ENCODE measurements around the gene ALDH7A1.
"Not testable (repeated sequence)": the region's sequence is repeated elsewhere in the genome, so short reads cannot be mapped to it uniquely, and the experiment has no call there.

ALDH7A1 gene

DNA sequence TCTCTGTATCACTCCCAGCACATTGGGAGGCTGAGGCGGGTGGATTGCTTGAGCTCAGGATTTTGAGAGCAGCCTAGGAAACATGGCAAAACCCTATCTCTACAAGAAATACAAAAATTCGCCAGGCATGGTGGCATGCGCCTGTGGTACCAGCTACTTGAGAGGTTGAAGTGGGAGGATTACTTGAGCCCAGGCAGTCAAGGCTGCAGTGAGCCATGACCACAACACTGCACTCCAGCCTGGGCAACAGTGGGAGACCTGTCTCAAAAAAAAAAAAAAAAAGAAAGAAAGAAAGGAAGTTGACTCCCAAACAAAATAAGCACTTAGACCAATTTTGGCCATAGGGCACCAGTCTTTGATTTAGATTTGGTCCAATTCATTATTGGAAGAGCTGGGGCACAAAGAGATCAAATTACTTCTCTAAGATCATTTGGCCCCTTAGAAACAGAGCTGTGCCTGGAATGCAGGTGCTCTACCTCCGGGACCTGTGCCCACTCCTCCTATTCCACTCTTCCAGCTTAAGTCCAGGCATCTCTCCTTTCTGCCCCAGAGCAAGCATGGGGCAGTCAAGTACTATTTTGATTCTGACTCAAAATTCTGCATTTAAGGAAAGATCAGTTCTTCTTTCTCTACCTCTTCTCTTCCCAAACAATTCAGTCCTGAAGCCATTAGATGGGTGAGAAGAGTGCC, 59.0 kb downstream of the ALDH7A1 start:
- FAIRE-seq = no peak
- DNase-seq (ENCODE audit: low spot score) = no peak

- DNase-seq (ENCODE audit: low spot score) (no peak), FAIRE-seq (no peak)
These were observed 60.5 kb downstream of the ALDH7A1 start for GRCh38 chr5:126534553-126534952.

GRCh38 chr5:126531543-126532120, 63.4 kb downstream of the ALDH7A1 start:
- FAIRE-seq = no peak
- DNase-seq (ENCODE audit: low spot score) = no peak

GRCh38 chr5:126527892-126528291, 67.1 kb downstream of the ALDH7A1 start:
- DNase-seq (ENCODE audit: low spot score) (no peak), FAIRE-seq (no peak)

DNA sequence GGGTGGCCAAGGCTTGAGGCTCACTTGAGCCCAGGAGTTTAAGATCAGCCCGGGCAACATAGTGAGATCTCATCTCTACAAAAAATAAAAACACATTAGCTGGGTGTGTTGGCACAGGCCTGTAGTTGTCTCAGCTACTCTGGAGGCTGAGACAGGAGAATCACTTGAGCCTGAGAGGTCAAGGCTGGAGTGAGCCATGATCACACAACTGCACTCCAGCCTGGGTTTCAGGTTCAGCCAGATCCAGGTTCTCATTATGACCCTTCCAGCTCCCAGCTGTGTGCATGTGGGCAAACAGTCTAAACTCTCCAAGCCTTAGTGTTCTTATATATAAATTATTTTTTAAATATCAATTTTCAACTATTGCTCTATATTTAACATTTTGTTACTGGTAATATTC, 67.9 kb downstream of the ALDH7A1 start:
- FAIRE-seq (no peak), DNase-seq (ENCODE audit: low spot score) (no peak)

GRCh38 chr5:126526493-126526892, 68.5 kb downstream of the ALDH7A1 start:
- FAIRE-seq = no peak
- no peak for DNase-seq (ENCODE audit: low spot score)

DNA sequence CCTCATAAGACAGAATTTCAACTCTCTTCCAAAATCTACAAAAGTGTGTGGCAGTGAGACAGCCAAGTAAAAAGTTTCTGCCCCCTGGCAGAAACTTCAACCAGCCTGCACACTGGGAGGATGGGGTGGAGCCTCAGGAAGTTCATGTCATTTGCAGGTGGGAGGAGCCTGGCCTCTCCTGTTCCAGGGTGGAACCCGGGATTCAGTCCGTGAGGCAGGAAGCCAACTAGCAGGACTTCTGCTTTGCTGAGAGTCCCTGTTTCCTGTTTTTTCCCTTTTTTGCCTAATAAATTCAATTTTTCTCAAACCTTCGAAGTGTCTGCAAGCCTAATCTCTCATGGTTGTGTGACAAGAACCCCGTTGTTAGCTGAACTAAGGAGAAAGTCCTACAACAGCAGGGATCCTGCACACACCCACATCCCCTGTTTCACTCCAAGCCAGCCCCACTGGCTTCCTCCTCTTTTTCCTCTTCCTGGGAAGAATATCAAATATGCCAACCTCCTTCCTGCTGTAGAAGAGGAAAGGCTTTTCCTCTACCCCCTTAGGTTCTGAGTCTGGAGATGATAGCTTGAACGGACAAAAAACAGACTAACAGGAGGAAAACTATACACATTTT, 69.3 kb downstream of the ALDH7A1 start:
- FAIRE-seq (no peak), DNase-seq (ENCODE audit: low spot score) (no peak)

- DNase-seq (ENCODE audit: low spot score) (no peak), FAIRE-seq (no peak)
These were observed 71.1 kb downstream of the ALDH7A1 start for GRCh38 chr5:126523818-126524510.

DNA sequence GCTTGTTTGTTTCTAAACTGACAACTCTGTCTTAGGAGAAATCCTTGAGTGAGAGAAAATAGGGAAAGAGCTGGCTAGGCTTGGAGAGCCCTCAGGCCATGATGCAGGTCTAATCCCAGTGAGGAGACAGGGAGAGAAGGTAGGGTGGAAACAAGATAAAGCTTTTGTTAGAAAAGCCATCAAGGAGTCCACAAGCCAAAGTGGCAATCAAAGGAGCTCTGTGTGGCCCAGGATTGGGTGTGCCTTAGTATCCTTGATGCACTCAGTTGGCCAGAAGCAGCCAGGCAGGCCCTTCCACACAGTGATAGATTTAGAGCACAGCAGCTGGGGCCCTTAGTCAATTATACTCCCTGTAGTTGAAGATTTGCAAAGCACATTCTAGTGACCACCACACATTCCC, 73.9 kb downstream of the ALDH7A1 start:
- no peak for DNase-seq (ENCODE audit: low spot score)
- FAIRE-seq = no peak

DNA sequence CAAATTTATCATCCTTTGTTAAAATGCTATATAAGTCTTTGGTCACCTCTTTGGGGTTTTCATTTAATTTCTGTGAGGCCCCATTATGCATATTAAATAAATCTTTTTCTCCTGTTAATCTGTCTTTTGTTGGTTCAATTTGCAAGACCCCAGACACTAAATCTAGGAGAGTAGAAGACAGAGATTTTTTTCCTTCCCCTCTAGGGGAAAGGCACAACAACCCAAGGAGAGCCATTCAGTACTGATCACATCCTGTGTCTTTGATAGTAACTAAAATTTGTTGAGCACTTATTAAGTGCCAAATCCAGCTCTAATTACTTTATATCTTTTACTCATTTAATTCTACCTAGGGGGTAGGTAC, 74.4 kb downstream of the ALDH7A1 start:
- DNase-seq (ENCODE audit: low spot score) = no peak
- FAIRE-seq = no peak

- DNase-seq (ENCODE audit: low spot score) (no peak), FAIRE-seq (no peak)
These were observed 75.1 kb downstream of the ALDH7A1 start for GRCh38 chr5:126519637-126520592.

DNA sequence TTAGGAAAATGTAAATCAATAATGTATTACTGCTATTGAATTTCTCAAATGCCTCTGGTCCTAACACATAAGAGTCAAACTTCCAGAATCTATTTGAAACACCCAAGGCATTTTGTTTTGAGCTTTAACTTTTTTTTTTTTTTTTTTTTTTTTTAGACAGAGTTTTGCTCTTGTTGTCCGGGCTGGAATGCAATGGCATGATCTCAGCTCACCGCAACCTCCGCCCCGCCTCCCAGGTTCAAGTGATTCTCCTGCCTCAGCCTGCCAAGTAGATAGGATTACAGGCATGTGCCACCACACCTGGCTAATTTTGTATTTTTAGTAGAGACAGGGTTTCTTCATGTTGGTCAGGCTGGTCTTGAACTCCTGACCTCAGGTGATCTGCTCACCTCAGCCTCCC, 75.8 kb downstream of the ALDH7A1 start:
- DNase-seq (ENCODE audit: low spot score); FAIRE-seq: not testable (repeated sequence)

GRCh38 chr5:126516852-126517251, 78.2 kb downstream of the ALDH7A1 start:
- no peak for FAIRE-seq
- DNase-seq (ENCODE audit: low spot score) = no peak

GRCh38 chr5:126516133-126516532, 78.9 kb downstream of the ALDH7A1 start:
- DNase-seq (ENCODE audit: low spot score) (no peak), FAIRE-seq (no peak)

DNA sequence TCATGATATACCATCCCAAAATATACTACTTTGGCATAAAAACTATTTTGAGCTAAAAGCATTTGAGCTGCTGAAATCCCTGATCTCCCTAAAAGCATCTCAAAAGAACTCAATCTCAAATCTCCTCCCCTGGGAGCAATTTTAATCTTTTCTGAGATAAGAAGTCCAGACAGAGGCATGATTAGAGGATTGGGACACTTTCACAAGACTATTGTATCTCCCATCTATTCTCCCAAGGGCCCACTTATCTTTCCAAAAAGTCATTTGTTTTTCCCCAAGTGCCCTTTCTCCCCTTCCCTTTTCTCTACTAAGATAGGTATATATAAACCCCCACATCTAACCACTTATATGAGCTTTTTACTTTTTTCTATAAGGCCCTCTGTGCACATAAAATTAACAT, 79.7 kb downstream of the ALDH7A1 start:
- DNase-seq (ENCODE audit: low spot score) = no peak
- FAIRE-seq = no peak

DNA sequence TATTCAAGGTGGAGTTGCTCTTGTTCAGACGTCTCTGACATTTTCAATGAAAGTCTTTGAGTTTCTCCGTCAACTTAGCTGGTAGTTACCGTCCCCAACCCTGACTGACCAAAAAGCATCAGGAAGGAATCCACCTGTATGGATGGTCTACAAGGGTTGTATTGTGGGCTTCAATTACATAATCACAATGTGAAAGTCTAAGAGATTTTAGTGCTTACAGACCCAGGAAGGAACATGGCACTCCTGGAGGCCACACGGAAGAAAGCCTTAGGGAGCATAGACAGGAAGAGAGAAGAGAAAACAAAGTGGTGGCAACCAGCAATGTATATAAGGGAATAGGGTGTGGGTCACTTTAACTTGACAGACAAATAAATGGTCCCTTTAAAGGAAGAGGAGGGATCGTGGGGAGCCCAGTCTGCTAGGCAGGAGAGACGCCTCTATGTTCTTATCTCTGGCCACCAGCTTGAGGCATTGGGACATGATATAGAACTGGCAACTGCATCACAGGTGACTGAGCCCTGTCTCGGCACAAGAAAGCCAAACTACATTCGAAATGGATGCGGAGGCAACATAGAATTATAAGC, 80.4 kb downstream of the ALDH7A1 start:
- FAIRE-seq (no peak), DNase-seq (ENCODE audit: low spot score) (no peak)

GRCh38 chr5:126514131-126514557, 80.9 kb downstream of the ALDH7A1 start:
- DNase-seq (ENCODE audit: low spot score) (no peak), FAIRE-seq (no peak)

DNA sequence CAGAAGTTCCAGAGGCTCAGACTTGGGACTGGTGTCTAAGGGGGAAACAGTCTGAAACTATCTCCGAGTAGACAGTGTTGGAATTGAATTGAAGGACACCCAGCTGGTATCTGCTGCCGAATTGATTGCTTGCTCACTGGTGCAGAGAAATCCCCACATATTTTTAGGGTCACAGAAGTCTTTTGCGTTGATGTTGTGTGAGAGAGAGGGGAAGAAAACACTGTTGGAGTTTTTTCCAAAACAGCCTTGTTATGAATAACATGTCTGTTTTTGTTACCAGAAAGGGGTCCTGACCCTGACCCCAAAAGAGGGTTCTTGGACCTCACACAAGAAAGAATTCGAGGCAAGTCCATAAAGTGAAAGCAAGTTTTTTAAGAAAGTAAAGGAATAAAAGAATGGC, 81.3 kb downstream of the ALDH7A1 start:
- FAIRE-seq (no peak), DNase-seq (ENCODE audit: low spot score) (no peak)

DNA sequence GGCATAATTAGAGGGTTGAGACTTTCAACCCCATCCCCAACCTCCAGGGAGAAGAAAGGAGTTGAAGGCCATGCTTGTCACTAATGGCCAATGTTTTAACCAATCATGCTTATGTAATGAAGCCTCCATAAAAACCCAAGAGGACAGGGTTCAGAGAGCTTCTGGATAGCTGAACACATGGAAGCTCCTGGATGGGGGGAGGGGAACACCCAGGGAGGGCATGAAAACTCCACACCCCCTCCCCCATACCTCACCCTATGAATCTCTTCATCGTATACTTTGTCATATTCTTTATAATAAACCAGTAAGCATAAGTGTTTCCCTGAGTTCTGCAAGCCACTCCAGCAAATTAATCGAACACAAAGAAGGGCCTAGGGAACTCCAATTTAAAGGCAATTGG, 81.7 kb downstream of the ALDH7A1 start:
- no peak for FAIRE-seq
- no peak for DNase-seq (ENCODE audit: low spot score)

DNA sequence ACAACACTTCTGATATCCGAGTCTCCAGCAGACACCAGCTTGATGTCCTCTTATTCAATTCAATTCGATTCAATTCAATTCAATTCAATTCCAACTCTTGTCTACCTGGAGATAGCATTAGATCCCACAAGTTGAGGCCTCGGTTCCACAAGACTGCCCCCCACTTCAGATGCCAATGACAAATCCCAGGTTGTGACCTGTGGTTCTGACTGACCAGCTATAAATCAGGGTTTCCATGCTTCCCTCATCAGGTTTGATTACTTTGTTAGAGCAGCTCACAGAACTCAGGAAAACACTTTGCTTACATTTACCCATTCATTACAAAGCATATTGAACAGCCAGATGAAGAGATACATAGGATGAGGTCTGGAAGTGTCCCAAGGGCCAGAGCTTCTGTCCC, 82.6 kb downstream of the ALDH7A1 start:
- no peak for DNase-seq (ENCODE audit: low spot score)
- no peak for FAIRE-seq

DNA sequence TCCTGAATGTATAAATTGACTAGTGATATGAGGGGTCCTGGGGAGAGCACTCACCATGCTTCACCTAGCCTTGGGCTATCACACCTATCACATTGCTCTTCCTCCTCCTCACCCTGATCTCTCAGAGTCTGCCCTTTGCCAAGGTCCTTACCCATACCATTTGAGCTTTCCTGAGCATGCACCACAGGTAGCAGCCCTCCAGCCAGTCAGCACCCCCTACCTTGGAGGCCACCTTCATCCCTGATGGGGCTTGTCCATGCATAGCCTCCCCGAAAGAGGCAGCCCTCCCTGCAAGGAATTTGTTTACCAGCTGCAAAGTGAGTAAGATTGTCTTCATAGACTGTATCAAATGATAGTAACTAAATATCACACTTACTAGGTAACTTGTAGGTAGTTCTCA, 83.1 kb downstream of the ALDH7A1 start:
- no peak for FAIRE-seq
- no peak for DNase-seq (ENCODE audit: low spot score)

Measured in RCC 7860 (cell line).